Testis (tissue), 3 donors: ENCODE measurements around the gene DAB2IP. TPM values are rescaled to one million over a fixed set of nuclear protein-coding genes. Genes with fewer than 3 reads are reported as not detected.

Experiments
- DNase-seq: peaks from one replicate; pipeline ENCODE4 v3.0.0-alpha.2; 2019
- H3K27ac ChIP-seq, 2 donors: fragments of 200-600 bp; sonication (generic); one replicate each; pipeline ENCODE4 v1.5.1; 2019
- H3K27me3 ChIP-seq: fragments of 200-600 bp; sonication (generic); one replicate; pipeline ENCODE4 v1.5.1; 2019
- H3K36me3 ChIP-seq: fragments of 200-600 bp; sonication (generic); one replicate; pipeline ENCODE4 v1.5.1; 2017; ENCODE audit warnings: low read depth; ENCODE audit errors: missing control alignments
- H3K4me1 ChIP-seq: fragments of 200-600 bp; sonication (generic); one replicate; pipeline ENCODE4 v1.5.1; 2019
- H3K4me3 ChIP-seq, 2 donors: fragments of 200-600 bp; sonication (generic); one replicate each; pipeline ENCODE4 v1.5.1; 2017 to 2019
- H3K9me3 ChIP-seq: fragments of 200-600 bp; sonication (generic); one replicate; pipeline ENCODE4 v1.5.1; 2017
- POLR2A ChIP-seq: fragments of 450-650 bp; IDR thresholded peaks from one replicate; pipeline ENCODE4 v1.6.1; 2017; ENCODE audit warnings: antibody characterized with exemption, mild to moderate bottlenecking, moderate library complexity
- WGBS, 2 donors: methylation state at CpG; one replicate each; pipeline ENCODE4 v1.1.5; 2018; 5-methylcytosine and 5-hydroxymethylcytosine counted together
- intact Hi-C: fragments of 100-400 bp; cut with DNase I; formaldehyde crosslinking; loops from one replicate; pipeline ENCODE4 v1.15.1; 2023; ENCODE audit warnings: low total_unique reads
- polyA plus RNA-seq: library from polyadenylated mRNA; stranded (reverse); fragments of 350-450 nt; fragmentation: Illumina TruSeq; extraction: RNeasy Lipid Tissue Mini Kit (QIAGEN cat#74804); gene quantifications from one replicate; pipeline ENCODE4 v1.2.3, GENCODE V29; 2014; ENCODE audit warnings: low read depth, low replicate concordance; ENCODE audit not compliant: insufficient read depth
- total RNA-seq, 2 donors: library from RNA; depleted of rRNA; stranded (reverse); fragments of >200 nt; gene quantifications; one replicate each; pipeline ENCODE4 v1.2.3, GENCODE V29; 2016
- TF ChIP-seq, protein P1 (sequence below), 3 experiments: fragments of 450-650 bp in 2 of 3; fragments of 200-600 bp in 1 of 3; sonication (generic) in 1 of 3; IDR thresholded peaks; one replicate each; pipeline ENCODE4 v1.5.1; 2016 to 2019; ENCODE audit warnings: antibody characterized with exemption in 3 of 3, mild to moderate bottlenecking in 2 of 3, moderate library complexity in 1 of 3

Gene DAB2IP
- total and polyA plus RNA-seq, 3 donors from 2014 or later, result 57.7 to 136 (median 102) TPM

DNA sequence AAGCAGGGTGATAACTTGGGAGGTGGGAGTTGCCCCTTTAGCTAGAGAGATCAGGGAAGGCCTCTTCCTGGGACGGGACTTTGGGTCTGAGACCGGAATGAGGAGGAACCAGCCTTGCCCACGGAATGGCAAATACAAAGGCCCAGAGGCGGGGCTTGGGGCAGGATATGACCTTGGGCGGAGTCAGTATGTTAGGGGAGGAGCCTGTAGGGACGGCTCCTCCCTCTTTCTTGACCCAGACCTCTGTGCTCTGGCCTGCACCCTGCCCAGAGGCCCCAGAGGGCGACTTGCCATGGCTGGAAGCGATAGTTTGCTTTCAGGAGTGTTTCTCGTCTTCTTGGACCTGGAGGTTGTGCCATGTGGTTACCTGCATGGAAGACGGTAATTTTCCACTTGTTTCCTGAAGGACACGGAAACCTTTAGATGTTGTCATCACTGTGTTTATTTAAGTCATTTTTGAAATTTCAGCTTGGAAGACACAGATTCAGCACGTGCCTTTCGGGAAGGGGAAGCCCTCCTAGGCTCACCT, 85.6 kb downstream of the DAB2IP start:
- Histone ChIP-seq H3K27me3 (no peaks in the 10 kb centered on the region), H3K9me3 (no peaks in the 10 kb centered on the region), H3K4me3 (peak overlapping the region; percentile 44 to 56), H3K4me1 (peaks cover 59% of the 10 kb centered on the region), H3K27ac (peak overlapping the region; percentile 86 to 91), H3K36me3 (no peaks in the 10 kb centered on the region)
- WGBS, 2 donors, result 45 to 53% methylated on average over 13 of the region's 13 CpGs
- intact Hi-C loops, result no loop called here
- DNase-seq, result peak; percentile 74
- no peak for TF ChIP-seq POLR2A
- TF ChIP-seq, protein P1, sequence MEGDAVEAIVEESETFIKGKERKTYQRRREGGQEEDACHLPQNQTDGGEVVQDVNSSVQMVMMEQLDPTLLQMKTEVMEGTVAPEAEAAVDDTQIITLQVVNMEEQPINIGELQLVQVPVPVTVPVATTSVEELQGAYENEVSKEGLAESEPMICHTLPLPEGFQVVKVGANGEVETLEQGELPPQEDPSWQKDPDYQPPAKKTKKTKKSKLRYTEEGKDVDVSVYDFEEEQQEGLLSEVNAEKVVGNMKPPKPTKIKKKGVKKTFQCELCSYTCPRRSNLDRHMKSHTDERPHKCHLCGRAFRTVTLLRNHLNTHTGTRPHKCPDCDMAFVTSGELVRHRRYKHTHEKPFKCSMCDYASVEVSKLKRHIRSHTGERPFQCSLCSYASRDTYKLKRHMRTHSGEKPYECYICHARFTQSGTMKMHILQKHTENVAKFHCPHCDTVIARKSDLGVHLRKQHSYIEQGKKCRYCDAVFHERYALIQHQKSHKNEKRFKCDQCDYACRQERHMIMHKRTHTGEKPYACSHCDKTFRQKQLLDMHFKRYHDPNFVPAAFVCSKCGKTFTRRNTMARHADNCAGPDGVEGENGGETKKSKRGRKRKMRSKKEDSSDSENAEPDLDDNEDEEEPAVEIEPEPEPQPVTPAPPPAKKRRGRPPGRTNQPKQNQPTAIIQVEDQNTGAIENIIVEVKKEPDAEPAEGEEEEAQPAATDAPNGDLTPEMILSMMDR (IDR thresholded peaks at IDR 0.05), result no peak

DNA sequence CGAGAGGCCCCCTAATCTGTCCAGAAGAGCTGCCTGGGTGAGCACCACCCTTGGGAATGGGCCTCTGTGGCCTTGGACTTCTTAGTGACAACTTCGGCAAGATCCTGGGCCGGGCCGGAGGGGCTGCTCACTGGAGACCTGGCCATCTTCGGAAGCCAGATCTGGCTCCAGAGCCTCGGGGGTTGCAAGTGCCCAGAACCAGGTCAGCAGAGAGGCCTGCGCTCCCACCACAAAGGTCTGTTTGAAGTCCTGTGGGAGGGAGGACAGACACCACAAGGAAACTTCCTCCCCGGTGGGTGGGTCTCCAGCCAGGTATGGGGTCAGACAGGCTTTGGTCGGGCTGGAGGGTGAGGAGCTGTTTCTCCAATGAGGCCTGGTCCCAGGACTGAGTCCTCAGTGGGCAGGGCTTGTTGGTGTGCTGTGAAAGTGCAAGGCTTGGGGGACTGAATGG, 86.1 kb downstream of the DAB2IP start:
- Histone ChIP-seq H3K4me3 (no peak overlapping the region), H3K27ac (peak overlapping the region; percentile 86 to 91), H3K27me3 (no peaks in the 10 kb centered on the region), H3K36me3 (no peaks in the 10 kb centered on the region), H3K9me3 (no peaks in the 10 kb centered on the region), H3K4me1 (peaks cover 61% of the 10 kb centered on the region)
- TF ChIP-seq, protein P1 (IDR thresholded peaks at IDR 0.05), result no peak
- no peak for TF ChIP-seq POLR2A
- intact Hi-C loops, result no loop called here
- DNase-seq, result no peak
- WGBS, 2 donors, result 80 to 85% methylated on average over 8 to 9 of the region's 9 CpGs

DNA sequence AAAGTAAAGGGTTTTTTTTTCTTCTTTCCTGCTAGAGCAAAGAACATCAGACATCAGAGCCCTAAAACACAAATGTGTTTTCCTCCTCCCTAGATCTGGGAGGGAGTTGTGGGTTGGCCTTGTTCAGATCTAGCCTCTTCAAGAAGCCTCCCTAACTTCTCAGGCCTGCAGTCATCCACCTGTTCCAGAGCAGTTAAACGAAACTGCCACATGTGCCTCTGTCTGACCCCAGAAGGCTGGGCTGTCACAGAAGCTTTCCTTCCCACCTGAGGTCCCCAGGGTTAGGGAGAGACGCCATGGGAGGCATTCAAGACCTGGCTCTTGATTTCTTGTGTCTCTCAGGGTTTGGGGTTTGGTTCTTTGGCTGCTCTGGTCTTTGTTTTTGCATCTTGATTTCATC, 87.0 kb downstream of the DAB2IP start:
- WGBS, 2 donors, result 71 to 72% methylated on average over 2 of the region's 2 CpGs
- Histone ChIP-seq H3K27ac (peak overlapping the region in 1 of 2 donors; percentile 91), H3K27me3 (no peaks in the 10 kb centered on the region), H3K4me1 (peaks cover 68% of the 10 kb centered on the region), H3K4me3 (no peak overlapping the region), H3K9me3 (no peaks in the 10 kb centered on the region), H3K36me3 (no peaks in the 10 kb centered on the region)
- TF ChIP-seq, protein P1 (IDR thresholded peaks at IDR 0.05), result no peak
- TF ChIP-seq POLR2A, result no peak
- intact Hi-C loops, result no loop called here
- DNase-seq, result no peak

DNA sequence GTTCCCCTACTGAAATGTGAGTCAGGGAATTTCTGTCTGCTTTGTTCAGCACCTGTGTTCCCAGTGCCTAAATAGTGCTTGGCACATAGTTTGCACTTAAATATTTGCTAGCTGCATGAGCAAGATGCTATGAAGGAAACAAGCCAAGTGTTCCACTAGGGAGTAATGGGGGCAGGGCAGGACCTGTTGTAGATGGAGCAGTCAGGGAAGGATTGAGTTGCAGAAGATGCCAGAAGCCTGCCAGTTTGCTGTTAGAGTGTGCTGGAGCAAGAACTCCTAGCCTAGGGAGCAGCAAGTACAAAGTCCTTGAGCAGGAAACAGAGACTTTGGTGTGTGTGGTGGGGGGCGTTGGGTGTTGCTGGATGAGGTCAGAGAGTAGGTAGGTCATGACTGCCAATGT, 87.5 kb downstream of the DAB2IP start:
- H3K4me3 ChIP-seq, result no peak overlapping the region
- WGBS, 2 donors, result 62 to 93% methylated on average over 1 of the region's 1 CpG
- no peaks in the 10 kb centered on the region for H3K9me3 ChIP-seq
- no peaks in the 10 kb centered on the region for H3K36me3 ChIP-seq
- H3K27ac ChIP-seq, result peak overlapping the region; percentile 26 to 74
- TF ChIP-seq POLR2A, result no peak
- TF ChIP-seq, protein P1 (IDR thresholded peaks at IDR 0.05), result no peak
- peaks cover 68% of the 10 kb centered on the region for H3K4me1 ChIP-seq
- intact Hi-C loops, result no loop called here
- H3K27me3 ChIP-seq, result no peaks in the 10 kb centered on the region
- peak; percentile 45 for DNase-seq

DNA sequence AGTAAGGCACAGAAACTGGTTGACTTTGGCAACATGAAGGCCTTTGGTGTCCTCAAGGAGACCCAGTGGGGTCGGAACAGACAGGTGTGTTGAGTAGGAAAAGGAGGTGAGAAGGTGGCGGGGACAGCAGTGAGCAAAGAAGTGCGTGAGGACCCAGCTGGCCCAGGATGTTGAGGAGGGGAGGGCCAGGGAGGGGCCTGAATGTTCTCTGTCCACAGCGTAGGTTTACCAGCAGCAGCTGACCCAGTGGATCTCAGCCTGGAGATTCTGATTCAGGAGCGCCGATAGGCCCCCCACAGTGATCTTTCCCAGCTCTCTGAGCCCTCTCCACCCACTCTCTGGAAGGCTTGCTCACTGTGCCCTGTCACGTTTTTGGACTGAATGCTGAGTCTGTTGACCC, 88.5 kb downstream of the DAB2IP start:
- no peaks in the 10 kb centered on the region for H3K36me3 ChIP-seq
- H3K4me1 ChIP-seq, result peaks cover 69% of the 10 kb centered on the region
- no peaks in the 10 kb centered on the region for H3K27me3 ChIP-seq
- no peaks in the 10 kb centered on the region for H3K9me3 ChIP-seq
- H3K27ac ChIP-seq, result peak overlapping the region; percentile 26 to 74
- no peak overlapping the region for H3K4me3 ChIP-seq
- peak; percentile 67 for DNase-seq
- 69 to 73% methylated on average over 7 of the region's 7 CpGs for WGBS, 2 donors
- TF ChIP-seq POLR2A, result no peak
- TF ChIP-seq, protein P1 (IDR thresholded peaks at IDR 0.05), result no peak
- intact Hi-C loops, result no loop called here
